Cardiac fibroblast (primary cell): ENCODE measurements around the gene B3GNT8.

Experiments
- DNase-seq, 2 donors: peaks; one replicate each; pipeline versions ENCODE4 v3.0.0 to v3.0.0-alpha.2; 2010; ENCODE audit warnings: low read depth in 2 of 2
- H3K4me3 ChIP-seq, 2 donors: replicated peaks in 1 of 2; 1 replicate in 1 of 2; 2 replicates in 1 of 2; pipeline ENCODE4 v1.5.1; 2011; ENCODE audit warnings: low read depth in 2 of 2, low read length in 2 of 2, mild to moderate bottlenecking in 2 of 2, moderate library complexity in 1 of 2
- TF ChIP-seq, protein P1 (sequence below): IDR thresholded peaks from one replicate; pipeline ENCODE4 v1.5.1; 2011; ENCODE audit warnings: low read depth, mild to moderate bottlenecking, low read length, inconsistent platforms

The B3GNT8 gene

DNA sequence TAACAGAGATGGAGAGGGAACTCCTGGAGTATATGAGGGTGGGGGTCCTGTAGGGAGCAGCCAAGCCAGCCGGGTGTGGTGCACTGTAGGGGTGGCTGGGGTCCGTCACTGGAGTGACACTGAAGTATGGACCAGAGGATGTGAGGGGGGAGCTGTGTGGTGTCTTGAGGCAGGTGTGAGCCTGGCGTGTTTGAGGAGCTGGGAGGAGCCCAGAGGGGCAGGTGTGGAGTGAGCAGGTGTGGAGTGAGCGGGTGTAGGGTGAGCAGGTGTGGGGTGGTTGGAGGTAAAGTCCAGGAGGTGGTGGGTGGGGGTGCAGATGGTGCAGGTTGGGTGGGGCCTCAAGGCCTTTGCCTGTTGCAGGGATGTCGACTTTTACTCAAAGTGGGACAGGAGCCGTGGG, 5.9 kb downstream of the B3GNT8 start:
- no peak overlapping the region for H3K4me3 ChIP-seq
- TF ChIP-seq, protein P1, sequence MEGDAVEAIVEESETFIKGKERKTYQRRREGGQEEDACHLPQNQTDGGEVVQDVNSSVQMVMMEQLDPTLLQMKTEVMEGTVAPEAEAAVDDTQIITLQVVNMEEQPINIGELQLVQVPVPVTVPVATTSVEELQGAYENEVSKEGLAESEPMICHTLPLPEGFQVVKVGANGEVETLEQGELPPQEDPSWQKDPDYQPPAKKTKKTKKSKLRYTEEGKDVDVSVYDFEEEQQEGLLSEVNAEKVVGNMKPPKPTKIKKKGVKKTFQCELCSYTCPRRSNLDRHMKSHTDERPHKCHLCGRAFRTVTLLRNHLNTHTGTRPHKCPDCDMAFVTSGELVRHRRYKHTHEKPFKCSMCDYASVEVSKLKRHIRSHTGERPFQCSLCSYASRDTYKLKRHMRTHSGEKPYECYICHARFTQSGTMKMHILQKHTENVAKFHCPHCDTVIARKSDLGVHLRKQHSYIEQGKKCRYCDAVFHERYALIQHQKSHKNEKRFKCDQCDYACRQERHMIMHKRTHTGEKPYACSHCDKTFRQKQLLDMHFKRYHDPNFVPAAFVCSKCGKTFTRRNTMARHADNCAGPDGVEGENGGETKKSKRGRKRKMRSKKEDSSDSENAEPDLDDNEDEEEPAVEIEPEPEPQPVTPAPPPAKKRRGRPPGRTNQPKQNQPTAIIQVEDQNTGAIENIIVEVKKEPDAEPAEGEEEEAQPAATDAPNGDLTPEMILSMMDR: no peak
- no peak for DNase-seq

DNA sequence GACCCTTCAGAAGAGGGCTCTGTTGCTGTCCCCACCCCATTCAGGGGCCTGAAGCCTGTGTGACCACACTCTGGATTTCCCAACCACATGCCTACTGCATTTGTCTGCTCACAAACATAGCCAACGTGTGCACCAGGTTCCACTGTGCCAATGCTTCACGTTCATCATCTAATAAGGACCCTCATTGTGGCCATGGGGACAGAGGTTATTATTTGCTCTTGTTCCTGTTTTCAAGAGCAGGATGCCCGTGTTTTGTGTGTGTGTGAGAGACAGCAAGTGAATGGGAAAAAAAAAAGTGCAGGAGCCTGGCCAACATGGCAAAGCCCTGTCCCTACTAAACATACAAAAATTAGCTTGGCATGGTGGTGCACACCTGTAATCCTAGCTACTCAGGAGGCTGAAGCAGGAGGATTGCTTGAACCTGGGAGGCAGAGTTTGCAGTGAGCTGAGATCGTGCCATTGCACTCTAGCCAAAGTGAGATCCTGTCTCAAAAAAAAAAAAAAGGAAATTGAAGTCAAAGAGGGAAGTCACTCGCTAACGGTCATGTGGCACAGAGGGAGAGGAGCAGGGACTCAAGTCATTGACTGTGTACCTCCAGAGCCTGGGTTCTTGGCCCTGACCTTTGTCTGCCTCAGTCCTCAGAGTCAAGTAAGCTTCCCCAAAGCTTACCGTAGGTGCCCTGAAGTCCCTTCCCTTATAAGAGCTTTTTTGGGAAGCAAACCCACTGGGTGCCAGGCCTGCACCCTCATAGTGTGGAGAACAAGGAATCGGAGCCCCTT, 6.9 kb downstream of the B3GNT8 start:
- DNase-seq: no peak
- no peak overlapping the region for H3K4me3 ChIP-seq
- TF ChIP-seq, protein P1: no peak

DNA sequence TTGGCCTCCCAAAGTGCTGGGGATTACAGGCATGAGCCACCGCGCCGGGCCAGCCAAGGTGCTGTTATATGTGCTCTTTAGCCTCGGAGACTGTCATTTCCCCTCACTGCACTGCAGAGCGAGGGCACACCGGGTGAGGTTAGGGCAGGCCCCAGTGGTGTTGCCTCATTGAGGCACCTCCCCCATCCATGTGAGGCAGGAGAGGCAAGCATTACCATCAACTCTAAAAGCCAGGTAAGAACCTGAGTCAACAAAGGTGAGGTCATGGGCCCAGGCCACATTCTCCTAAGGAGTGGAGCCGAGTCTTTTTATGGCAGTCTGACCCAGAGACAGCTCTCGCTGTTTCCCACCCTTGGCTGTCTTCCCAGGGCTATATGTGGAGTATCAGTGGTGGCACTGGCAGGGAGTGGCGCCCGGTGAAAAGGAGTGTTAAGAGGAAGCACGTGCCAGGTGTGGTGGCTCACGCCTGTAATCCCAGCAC, 10.9 kb downstream of the B3GNT8 start:
- TF ChIP-seq, protein P1: no peak
- no peak overlapping the region for H3K4me3 ChIP-seq
- DNase-seq: no peak

DNA sequence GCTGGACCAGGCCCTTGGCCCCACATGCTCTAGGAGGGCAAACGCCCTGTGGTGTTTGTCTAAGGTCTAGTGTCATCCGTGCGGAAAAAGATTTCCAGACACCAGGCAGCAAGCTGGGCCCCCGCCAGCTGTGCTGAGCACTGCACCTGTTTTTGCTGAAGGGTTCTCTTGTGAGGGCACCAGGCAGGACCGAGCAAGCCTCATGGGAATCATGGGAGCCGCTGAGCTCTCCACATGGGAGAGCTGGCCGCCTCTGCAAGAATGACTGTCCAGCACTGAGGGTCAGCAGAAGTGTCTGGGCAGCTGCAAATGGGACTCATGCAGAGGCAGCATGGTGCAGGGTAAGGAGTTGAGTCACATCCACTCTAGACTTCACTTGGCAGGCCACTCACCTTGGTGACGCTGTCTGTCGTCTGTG, 12.0 kb downstream of the B3GNT8 start:
- TF ChIP-seq, protein P1: no peak
- DNase-seq: no peak
- H3K4me3 ChIP-seq: no peak overlapping the region

DNA sequence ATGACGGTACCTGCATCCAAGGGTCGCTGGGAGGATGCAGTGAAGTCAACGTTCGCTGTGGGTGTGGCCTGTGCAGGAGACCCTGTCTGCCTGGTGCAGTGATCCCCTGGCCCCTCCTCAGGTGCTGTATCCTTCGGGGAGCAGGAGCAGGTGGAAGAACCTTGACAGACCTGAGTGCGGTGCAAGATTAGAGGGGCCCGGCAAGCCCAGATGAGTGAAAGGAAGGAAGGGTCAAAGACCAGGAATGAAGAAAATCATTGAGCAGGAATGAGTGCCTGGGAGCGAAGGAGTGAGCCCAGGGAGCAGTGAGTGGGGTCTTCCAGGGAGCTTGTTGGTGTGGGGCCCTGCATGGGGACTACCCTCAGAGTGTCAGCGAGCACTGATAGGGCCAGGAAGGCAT, 12.7 kb downstream of the B3GNT8 start:
- no peak for DNase-seq
- no peak overlapping the region for H3K4me3 ChIP-seq
- TF ChIP-seq, protein P1: no peak

DNA sequence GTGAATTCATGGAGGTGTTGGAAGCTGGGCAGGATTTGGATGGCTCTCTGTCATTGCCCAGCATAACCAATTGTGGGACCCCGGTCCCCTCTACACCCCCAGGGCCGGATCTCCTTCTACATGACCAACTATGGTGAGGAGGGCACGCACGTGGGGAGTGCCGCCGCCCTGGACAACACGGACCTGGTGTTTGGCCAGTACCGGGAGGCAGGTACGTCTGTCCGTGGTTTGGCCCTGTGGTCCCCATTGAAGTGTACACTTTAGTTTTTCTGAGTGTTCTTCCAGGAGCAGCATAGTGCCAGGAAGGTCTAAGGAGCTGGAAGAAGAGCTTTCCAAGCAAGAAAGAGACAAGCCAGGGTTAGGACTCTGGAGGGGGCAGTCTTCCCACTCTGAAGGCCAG, 13.2 kb downstream of the B3GNT8 start:
- no peak overlapping the region for H3K4me3 ChIP-seq
- TF ChIP-seq, protein P1: no peak
- no peak for DNase-seq
